ENCODE data around the gene IL23A. TPM values are rescaled to one million over a fixed set of nuclear protein-coding genes. Genes with fewer than 3 reads are reported as not detected.
"Not testable (repeated sequence)": the region's sequence is repeated elsewhere in the genome, so short reads cannot be mapped to it uniquely, and the experiment has no call there.

IL23A gene
- total RNA-seq, 2 experiments from 2014 or later: 11.0 to 11.7 TPM

DNA sequence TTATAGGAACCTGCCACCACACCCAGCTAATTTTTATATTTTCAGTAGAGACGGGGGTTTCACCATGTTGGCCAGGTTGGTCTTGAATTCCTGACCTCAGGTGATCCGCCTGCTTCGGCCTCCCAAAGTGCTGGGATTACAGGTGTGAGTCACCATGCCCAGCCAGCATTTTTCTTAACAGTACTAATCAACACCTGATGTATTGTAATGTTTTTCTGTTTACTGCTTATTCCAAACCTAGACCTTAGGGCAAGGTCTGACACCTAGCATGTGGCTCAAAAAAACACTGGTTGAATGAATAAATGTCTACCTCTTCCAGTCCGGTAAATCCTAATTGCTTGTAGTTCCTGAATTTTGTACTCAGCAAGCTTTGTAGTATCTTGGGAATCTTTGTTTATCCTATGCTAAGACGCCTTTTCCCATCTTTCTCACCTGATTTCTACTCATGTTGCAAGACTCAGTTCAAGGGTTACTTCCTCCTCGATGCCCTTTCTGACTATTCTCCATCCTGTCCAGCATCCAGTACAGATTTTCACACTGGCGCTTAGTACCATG lies 7.7 kb upstream of the IL23A start:
- Mint-ChIP-seq H3K27ac (no peak overlapping the region), H3K4me1 (peaks cover 25% of the 10 kb centered on the region)
- POLR2A ChIA-PET: interaction anchor here (2.5 to 4.5 kb wide), 3 partner anchors 10 to 29 kb away, joined by 10 to 82 read pairs (median 50); partner anchors contain the start of genes CNPY2 and STAT2

DNA sequence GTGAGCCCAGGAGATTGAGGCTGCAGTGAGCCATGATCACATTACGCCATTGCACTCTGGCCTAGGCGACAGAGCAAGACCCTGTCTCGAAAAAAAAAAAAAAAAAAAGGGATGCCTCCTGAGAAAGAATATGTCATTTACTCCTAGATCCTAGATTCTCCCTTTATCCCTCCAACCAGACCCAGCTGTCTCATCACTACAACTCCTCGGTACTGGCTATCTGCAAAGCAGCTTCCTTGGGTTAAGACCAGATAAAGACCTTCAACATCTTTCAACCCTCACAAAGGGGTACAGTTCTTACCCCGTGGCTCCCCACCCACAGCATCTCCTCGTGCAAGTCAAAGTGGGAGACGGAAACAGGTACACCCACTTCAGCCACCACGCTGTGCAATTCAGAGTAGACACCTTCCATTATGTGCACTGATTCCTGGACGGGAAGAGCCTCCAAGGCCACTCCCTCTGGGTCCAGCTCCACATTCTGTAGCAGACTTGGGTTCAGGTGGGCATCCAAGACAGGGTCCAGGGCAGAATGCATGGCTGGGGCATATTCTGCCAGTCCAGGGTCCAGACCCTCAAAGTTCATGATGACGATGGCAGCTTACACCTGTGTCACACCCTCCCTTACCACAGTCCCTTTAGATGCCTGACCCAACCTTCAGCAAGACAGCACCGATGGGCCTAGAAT lies 6.0 kb upstream of the IL23A start:
- ChIA-PET CTCF (interaction anchor here (2.0 to 2.9 kb wide), 4 partner anchors 20 to 143 kb away, joined by 6 to 13 read pairs (median 10); partner anchors contain the start of genes SMARCC2 and STAT2), POLR2A (interaction anchor here (0.5 to 4.5 kb wide), 16 partner anchors 9 to 366 kb away, joined by 3 to 82 read pairs (median 7); partner anchors contain the start of genes ANKRD52, CNPY2, RBMS2 and RNF41)
- Mint-ChIP-seq H3K27ac (peak overlapping the region; percentile 99), H3K27me3 (no peaks in the 10 kb centered on the region), H3K4me3 (peak overlapping the region; percentile 93), H3K9me3 (no peaks in the 10 kb centered on the region), H3K36me3 (ENCODE audit: low read depth) (peaks cover 5% of the 10 kb centered on the region), H3K4me1 (peaks cover 34% of the 10 kb centered on the region)
- peak; percentile 20 for DNase-seq

More for the DNA sequence above, 7.7 kb upstream of the IL23A start:
- CTCF ChIA-PET: no interaction called here
- DNase-seq: no peak
- Mint-ChIP-seq H3K27me3 (no peaks in the 10 kb centered on the region), H3K9me3 (no peaks in the 10 kb centered on the region), H3K36me3 (ENCODE audit: low read depth) (peaks cover 13% of the 10 kb centered on the region), H3K4me3 (no peak overlapping the region)

- POLR2A ChIA-PET: interaction anchor here (0.5 to 4.5 kb wide), 18 partner anchors 9 to 365 kb away, joined by 3 to 82 read pairs (median 7); partner anchors contain the start of genes ANKRD52, CNPY2, PA2G4 and RBMS2
- Mint-ChIP-seq H3K4me1 (peaks cover 40% of the 10 kb centered on the region), H3K27me3 (no peaks in the 10 kb centered on the region), H3K27ac (peak overlapping the region; percentile 99), H3K4me3 (peak overlapping the region; percentile 93), H3K9me3 (no peaks in the 10 kb centered on the region), H3K36me3 (ENCODE audit: low read depth) (peaks cover 4% of the 10 kb centered on the region)
- CTCF ChIA-PET: interaction anchor here (2.0 to 2.9 kb wide), 4 partner anchors 19 to 144 kb away, joined by 6 to 13 read pairs (median 10); partner anchors contain the start of genes SMARCC2 and STAT2
- DNase-seq: no peak
Measured at GRCh38 chr12:56333197-56333678, 5.4 kb upstream of the IL23A start.

DNA sequence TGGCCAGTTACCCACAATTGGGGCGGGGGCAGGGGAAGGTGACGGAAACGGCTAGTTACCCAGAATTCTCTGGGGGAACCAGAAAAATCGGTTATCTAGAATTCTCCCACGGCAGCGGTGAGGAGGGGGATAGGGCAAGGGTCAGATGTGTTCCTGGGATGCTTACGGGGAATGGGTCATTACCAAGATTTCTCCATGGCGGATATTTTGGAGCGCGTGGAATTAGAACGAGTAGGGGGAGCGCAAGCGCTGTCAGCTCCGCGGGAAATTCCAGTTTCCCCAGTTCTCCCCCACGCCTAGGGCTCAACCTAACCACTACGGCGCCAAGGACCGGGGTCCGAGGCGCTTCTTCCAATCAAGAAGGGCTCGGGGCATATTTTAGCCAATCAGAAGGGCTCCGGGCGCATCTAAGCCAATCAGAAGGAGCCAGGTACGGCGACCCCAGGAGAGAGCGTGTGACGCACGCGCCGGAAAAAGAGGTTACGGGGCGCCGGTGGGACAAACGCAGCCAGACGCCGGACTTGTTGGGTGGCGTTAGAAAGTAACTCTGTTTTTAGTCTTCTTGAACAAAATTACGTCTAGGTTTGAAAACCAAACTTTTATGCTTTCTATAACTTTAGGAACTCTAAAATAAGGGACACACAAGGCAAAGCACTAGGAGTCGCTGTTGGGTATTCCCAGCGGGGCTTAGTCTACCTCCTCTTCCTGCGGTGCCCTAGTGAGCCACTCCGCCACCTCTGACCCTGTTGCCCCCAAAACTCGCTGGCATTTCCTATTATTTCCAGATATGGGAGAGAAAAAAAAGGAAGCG lies 4.8 kb upstream of the IL23A start, which contains the start of gene PAN2:
TSS of gene PAN2 (minus strand) at position 322 of the 811 bp plus-strand sequence. CDS start 906 bp downstream, outside the sequence.
- Mint-ChIP-seq H3K9me3 (no peaks in the 10 kb centered on the region), H3K27me3 (no peaks in the 10 kb centered on the region), H3K27ac (peak within 1 kb of the TSS; percentile 99), H3K4me3 (peak within 1 kb of the TSS; percentile 93), H3K36me3 (ENCODE audit: low read depth) (peaks cover 6% of the 10 kb centered on the region), H3K4me1 (peaks cover 46% of the 10 kb centered on the region)
- CTCF ChIA-PET: interaction anchor here (2.0 to 2.9 kb wide), 4 partner anchors 18 to 144 kb away, joined by 6 to 13 read pairs (median 10); partner anchors contain the start of genes SMARCC2 and STAT2
- POLR2A ChIA-PET: interaction anchor here (0.5 to 4.5 kb wide), 18 partner anchors 9 to 365 kb away, joined by 3 to 82 read pairs (median 7); partner anchors contain the start of genes ANKRD52, CNPY2, PA2G4 and RBMS2
- DNase-seq: peak; percentile 95

GRCh38 chr12:56334490-56334793 lies 4.2 kb upstream of the IL23A start:
- no peaks in the 10 kb centered on the region for H3K27me3 Mint-ChIP-seq
- no peaks in the 10 kb centered on the region for H3K9me3 Mint-ChIP-seq
- H3K27ac Mint-ChIP-seq: peak overlapping the region; percentile 99
- H3K4me3 Mint-ChIP-seq: peak overlapping the region; percentile 93
- H3K36me3 Mint-ChIP-seq (ENCODE audit: low read depth): peaks cover 12% of the 10 kb centered on the region
- DNase-seq: no peak
- CTCF ChIA-PET: interaction anchor here (2.1 to 2.9 kb wide), 3 partner anchors 18 to 145 kb away, joined by 6 to 11 read pairs (median 9); partner anchors contain the start of gene SMARCC2
- peaks cover 52% of the 10 kb centered on the region for H3K4me1 Mint-ChIP-seq
- POLR2A ChIA-PET: interaction anchor here (0.7 to 4.5 kb wide), 6 partner anchors 10 to 115 kb away, joined by 3 to 82 read pairs (median 17); partner anchors contain the start of genes CNPY2, STAT2 and TIMELESS

DNA sequence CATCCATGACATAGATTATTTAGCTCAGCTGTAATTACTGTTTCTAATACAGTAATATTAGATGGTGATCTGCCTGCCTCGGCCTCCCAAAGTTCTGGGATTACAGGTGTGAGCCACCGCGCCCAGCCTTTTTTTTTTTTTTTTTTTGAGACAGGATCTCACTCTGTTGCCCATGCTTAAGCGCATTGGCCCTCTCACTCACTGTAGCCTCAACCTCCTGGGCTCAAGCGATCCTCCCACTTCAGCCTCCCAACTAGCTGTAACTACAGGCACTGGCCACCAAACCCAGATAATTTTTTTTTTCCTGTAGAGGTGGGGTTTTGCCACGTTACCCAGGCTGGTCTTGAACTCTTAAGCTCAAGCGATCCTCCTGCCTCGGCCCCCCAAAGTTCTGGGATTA lies 3.2 kb upstream of the IL23A start:
- H3K27me3 Mint-ChIP-seq, H3K9me3 Mint-ChIP-seq, DNase-seq, H3K27ac Mint-ChIP-seq, H3K4me3 Mint-ChIP-seq, CTCF ChIA-PET: not testable (repeated sequence)
- Mint-ChIP-seq H3K4me1 (peaks cover 61% of the 10 kb centered on the region), H3K36me3 (ENCODE audit: low read depth) (peaks cover 20% of the 10 kb centered on the region)
- POLR2A ChIA-PET: interaction anchor here (1.1 to 4.5 kb wide), 4 partner anchors 14 to 114 kb away, joined by 3 to 82 read pairs (median 6); partner anchors contain the start of genes CNPY2, STAT2 and TIMELESS

- Mint-ChIP-seq H3K27me3 (no peaks in the 10 kb centered on the region), H3K9me3 (no peaks in the 10 kb centered on the region), H3K4me1 (peaks cover 60% of the 10 kb centered on the region), H3K27ac (no peak overlapping the region), H3K36me3 (ENCODE audit: low read depth) (peaks cover 21% of the 10 kb centered on the region), H3K4me3 (no peak overlapping the region)
- no peak for DNase-seq
- POLR2A ChIA-PET: interaction anchor here (1.1 to 6.9 kb wide), 3 partner anchors 20 to 113 kb away, joined by 3 to 113 read pairs (median 4); partner anchors contain the start of genes CNPY2, STAT2 and TIMELESS
- CTCF ChIA-PET: interaction anchor here (1.2 to 2.8 kb wide), 2 partner anchors 23 to 128 kb away, joined by 3 to 23 read pairs; partner anchors contain the start of gene STAT2
Measured at GRCh38 chr12:56336361-56337167, 2.1 kb upstream of the IL23A start.

DNA sequence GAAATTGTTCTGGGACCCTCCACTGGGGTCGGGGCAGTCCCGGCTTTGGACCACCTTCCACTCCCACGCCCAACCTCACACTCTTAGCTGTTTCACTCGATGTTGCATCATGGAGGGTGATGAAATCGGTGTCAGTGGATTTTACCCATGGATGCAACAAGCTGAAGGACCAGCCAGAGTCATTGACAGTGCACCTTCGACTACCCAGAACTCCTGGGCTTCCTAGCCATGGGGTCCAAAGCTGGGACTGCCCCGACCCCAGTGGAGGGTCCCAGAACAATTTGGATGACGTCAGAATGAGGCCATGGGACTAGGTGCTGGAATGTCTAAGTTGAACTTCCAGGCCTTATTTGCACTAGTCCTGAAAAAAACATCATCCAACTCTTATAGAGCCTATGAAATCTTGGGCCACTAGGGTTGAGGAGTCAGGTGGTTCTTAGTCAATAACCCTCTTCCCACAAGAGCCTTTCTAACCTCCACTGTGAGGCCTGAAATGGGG lies 882 bp upstream of the IL23A start:
- Mint-ChIP-seq H3K36me3 (ENCODE audit: low read depth) (peaks cover 30% of the 10 kb centered on the region), H3K27ac (peak overlapping the region; percentile 96), H3K27me3 (no peaks in the 10 kb centered on the region), H3K9me3 (no peaks in the 10 kb centered on the region), H3K4me3 (no peak overlapping the region), H3K4me1 (peaks cover 53% of the 10 kb centered on the region)
- ChIA-PET POLR2A (interaction anchor here (1.0 to 6.9 kb wide), 11 partner anchors 8 to 223 kb away, joined by 3 to 113 read pairs (median 7); partner anchors contain the start of genes CNPY2, COQ10A, STAT2 and TIMELESS), CTCF (interaction anchor here (1.8 to 2.8 kb wide), 3 partner anchors 21 to 126 kb away, joined by 7 to 23 read pairs (median 10); partner anchors contain the start of genes CNPY2 and STAT2)
- no peak for DNase-seq

- H3K27ac Mint-ChIP-seq: peak overlapping the region; percentile 96
- CTCF ChIA-PET: interaction anchor here (1.8 to 2.8 kb wide), 3 partner anchors 20 to 125 kb away, joined by 7 to 23 read pairs (median 10); partner anchors contain the start of genes CNPY2 and STAT2
- H3K4me3 Mint-ChIP-seq: peak overlapping the region; percentile 76
- peaks cover 45% of the 10 kb centered on the region for H3K4me1 Mint-ChIP-seq
- no peak for DNase-seq
- peaks cover 42% of the 10 kb centered on the region for H3K36me3 Mint-ChIP-seq (ENCODE audit: low read depth)
- POLR2A ChIA-PET: interaction anchor here (0.7 to 6.9 kb wide), 12 partner anchors 8 to 235 kb away, joined by 3 to 113 read pairs (median 6); partner anchors contain the start of genes CNPY2, CS, ESYT1 and PA2G4
- H3K9me3 Mint-ChIP-seq: no peaks in the 10 kb centered on the region
- H3K27me3 Mint-ChIP-seq: no peaks in the 10 kb centered on the region
Measured at GRCh38 chr12:56339158-56339422, 406 bp downstream of the IL23A start.

DNA sequence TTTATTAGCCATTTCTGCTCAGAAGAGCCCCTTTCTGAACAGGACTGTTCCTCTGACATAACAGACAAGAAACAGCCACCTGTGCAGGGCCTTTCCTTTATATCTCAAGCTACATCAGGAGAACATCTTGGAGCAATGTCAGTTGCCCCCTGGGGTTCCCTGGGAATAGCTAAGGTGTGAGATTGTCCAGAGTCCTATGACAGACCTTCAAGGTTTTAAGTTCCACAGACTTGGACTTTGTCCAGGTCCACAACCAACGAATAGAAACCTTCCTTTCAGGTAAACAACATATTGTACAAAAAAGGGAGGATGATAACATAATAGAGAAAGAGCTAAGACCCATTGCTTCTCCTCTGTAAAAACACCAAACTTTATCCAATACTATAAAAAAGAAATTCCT lies 2.9 kb downstream of the IL23A start:
- H3K27me3 Mint-ChIP-seq: no peaks in the 10 kb centered on the region
- peaks cover 35% of the 10 kb centered on the region for H3K4me1 Mint-ChIP-seq
- H3K36me3 Mint-ChIP-seq (ENCODE audit: low read depth): peaks cover 59% of the 10 kb centered on the region
- H3K9me3 Mint-ChIP-seq: no peaks in the 10 kb centered on the region
- CTCF ChIA-PET: interaction anchor here (0.6 kb wide), 1 partner anchor 36 kb away, joined by 3 read pairs; no protein-coding TSS in a partner anchor
- POLR2A ChIA-PET: interaction anchor here (0.8 to 6.9 kb wide), 6 partner anchors 8 to 107 kb away, joined by 3 to 113 read pairs (median 4); partner anchors contain the start of genes CNPY2, PAN2, STAT2 and TIMELESS
- no peak overlapping the region for H3K27ac Mint-ChIP-seq
- H3K4me3 Mint-ChIP-seq: no peak overlapping the region
- no peak for DNase-seq

- CTCF ChIA-PET: interaction anchor here (1.0 kb wide), 1 partner anchor 27 kb away, joined by 3 read pairs; the partner anchor contains the start of gene CNPY2
- H3K9me3 Mint-ChIP-seq, H3K27me3 Mint-ChIP-seq, H3K4me3 Mint-ChIP-seq, DNase-seq, H3K27ac Mint-ChIP-seq: not testable (repeated sequence)
- peaks cover 31% of the 10 kb centered on the region for H3K4me1 Mint-ChIP-seq
- POLR2A ChIA-PET: interaction anchor here (1.3 to 6.9 kb wide), 2 partner anchors 9 to 17 kb away, joined by 7 to 113 read pairs; partner anchors contain the start of genes PAN2 and STAT2
- H3K36me3 Mint-ChIP-seq (ENCODE audit: low read depth): peaks cover 66% of the 10 kb centered on the region
Measured at GRCh38 chr12:56342290-56342689, 3.6 kb downstream of the IL23A start.

Data from activated CD4-positive, alpha-beta memory T cell treated with anti-CD3 and anti-CD28 coated beads, Interleukin-2, amount 10 ng/mL, durations not matched to agents 7 days and 5 days (primary cell).